HG03095 (cell line): ENCODE measurements around the gene NECTIN1.

Experiments
- ATAC-seq: cut with Tn5 transposase; IDR thresholded peaks from one replicate; pipeline ENCODE4 v1.9.1; 2021; ENCODE audit warnings: moderate library complexity; ENCODE audit not compliant: unreplicated experiment

The NECTIN1 gene

GRCh38 chr11:119696378-119697222, 32.4 kb downstream of the NECTIN1 start:
- ATAC-seq: no peak

- no peak for ATAC-seq
These were observed 34.7 kb downstream of the NECTIN1 start for GRCh38 chr11:119694334-119694733.

- no peak for ATAC-seq
These were observed 35.7 kb downstream of the NECTIN1 start for GRCh38 chr11:119693253-119693815.

GRCh38 chr11:119692540-119692820, 36.5 kb downstream of the NECTIN1 start:
- ATAC-seq: no peak

GRCh38 chr11:119691701-119692539, 37.1 kb downstream of the NECTIN1 start:
- no peak for ATAC-seq

GRCh38 chr11:119691020-119691666, 37.9 kb downstream of the NECTIN1 start:
- no peak for ATAC-seq

- ATAC-seq: no peak
These were observed 39.7 kb downstream of the NECTIN1 start for GRCh38 chr11:119689302-119689701.

- ATAC-seq: no peak
These were observed 40.6 kb downstream of the NECTIN1 start for GRCh38 chr11:119688356-119688755.

GRCh38 chr11:119687373-119688046, 41.5 kb downstream of the NECTIN1 start:
- no peak for ATAC-seq

- ATAC-seq: no peak
These were observed 42.7 kb downstream of the NECTIN1 start for GRCh38 chr11:119686177-119686882.

GRCh38 chr11:119685111-119685746, 43.8 kb downstream of the NECTIN1 start:
- ATAC-seq: no peak

GRCh38 chr11:119684361-119685110, 44.5 kb downstream of the NECTIN1 start:
- no peak for ATAC-seq

GRCh38 chr11:119683783-119684182, 45.2 kb downstream of the NECTIN1 start:
- ATAC-seq: no peak

GRCh38 chr11:119681361-119681910, 47.6 kb downstream of the NECTIN1 start:
- ATAC-seq: no peak

GRCh38 chr11:119680541-119681360, 48.2 kb downstream of the NECTIN1 start:
- ATAC-seq: no peak

GRCh38 chr11:119679346-119679745, 49.7 kb downstream of the NECTIN1 start:
- no peak for ATAC-seq

GRCh38 chr11:119678351-119678750, 50.6 kb downstream of the NECTIN1 start:
- no peak for ATAC-seq

GRCh38 chr11:119677840-119678239, 51.2 kb downstream of the NECTIN1 start:
- ATAC-seq: no peak
